K562 (cell line): ENCODE results near the gene TUBB2A. TPM values are rescaled to one million over a fixed set of nuclear protein-coding genes. Genes with fewer than 3 reads are reported as not detected.
A peak's percentile ranks its signal among the peaks of the same experiment; 100 is the strongest.

ENCODE experiments used
- ATAC-seq: fragments of 200-7000 bp; cut with Tn5 transposase; 3 replicates; pipeline ENCODE4 v1.9.1; 2020; ENCODE audit warnings: moderate library complexity
- BruUV-seq: library from RNA; stranded (reverse); fragments of 400-500 nt; replicated peaks from 2 replicates; lab custom pipeline; 2021; lab: Mats Ljungman, UMichigan
- CTCF ChIA-PET: fragments of 300-600 bp; formaldehyde crosslinking; extraction: SDS; loops from one replicate; lab custom pipeline; 2021; ENCODE audit warnings: low intra/inter-chr PET ratio; lab: Yijun Ruan, JAX
- POLR2A ChIA-PET: fragments of 300-600, 350-650 bp; sonication (Branson Sonifier 250); formaldehyde crosslinking; extraction: SDS; loops from one replicate; lab custom pipeline; 2021; ENCODE audit warnings: antibody characterized with exemption, inconsistent platforms; lab: Yijun Ruan, JAX
- DNase-seq, 4 experiments: peaks; one replicate each; pipeline versions ENCODE4 v3.0.0 to v3.0.0-alpha.2; 2011 to 2018; ENCODE audit warnings: low spot score in 3 of 4, mixed read lengths in 3 of 4; ENCODE audit errors: extremely low read depth in 1 of 4
- FAIRE-seq: peaks from 2 replicates; lab custom pipeline; 2011; peaks lifted over from hg19 to GRCh38; lab: Jason Lieb, UNC
- H2AFZ ChIP-seq: 2 replicates; pipeline ENCODE4 v1.6.0; 2011; ENCODE audit warnings: low read depth, low read length, control low read depth, inconsistent platforms
- H3K27ac ChIP-seq: fragments of 200-600 bp; 3 replicates; pipeline ENCODE4 v1.8.0; 2011; ENCODE audit warnings: low read depth, mild to moderate bottlenecking, control low read depth, inconsistent platforms, low read length, moderate library complexity, mixed read lengths; ENCODE audit errors: extremely low read depth
- H3K27me3 ChIP-seq, 2 experiments: fragments of 300-600 bp in 1 of 2; 2 replicates in 1 of 2; 3 replicates in 1 of 2; pipeline versions ENCODE4 v1.6.0 to v1.8.0; 2011; ENCODE audit warnings: inconsistent platforms in 2 of 2, low read length in 2 of 2, mild to moderate bottlenecking in 1 of 2, mixed read lengths in 1 of 2, moderate library complexity in 1 of 2; ENCODE audit not compliant: control insufficient read depth in 2 of 2, insufficient read depth in 2 of 2
- H3K36me3 ChIP-seq: fragments of 300-600 bp; 3 replicates; pipeline ENCODE4 v1.8.0; 2011; ENCODE audit warnings: mild to moderate bottlenecking, low read length, inconsistent platforms; ENCODE audit not compliant: control insufficient read depth, insufficient read depth
- H3K4me1 ChIP-seq, 2 experiments: fragments of 200-600 bp in 1 of 2; replicated peaks in 1 of 2; 2 replicates in 1 of 2; 3 replicates in 1 of 2; pipeline versions ENCODE4 v1.5.1 to v1.8.0; 2011; ENCODE audit warnings: inconsistent platforms in 2 of 2, low read length in 2 of 2, mild to moderate bottlenecking in 1 of 2, mixed read lengths in 1 of 2, moderate library complexity in 1 of 2; ENCODE audit not compliant: control insufficient read depth in 2 of 2, insufficient read depth in 2 of 2
- H3K4me2 ChIP-seq: 2 replicates; pipeline ENCODE4 v1.6.1; 2011; ENCODE audit warnings: low read length, control low read depth, inconsistent platforms, mixed read lengths; ENCODE audit not compliant: insufficient read depth
- H3K4me3 ChIP-seq: fragments of 200-600 bp; sonication (generic), shearing (Covaris generic); 2 replicates; pipeline ENCODE4 v1.5.1; 2016; ENCODE audit warnings: control low read depth, inconsistent platforms
- H3K79me2 ChIP-seq: fragments of 200-600 bp; 3 replicates; pipeline ENCODE4 v1.8.0; 2011; ENCODE audit warnings: low read length, inconsistent platforms; ENCODE audit not compliant: control insufficient read depth, insufficient read depth
- H3K9ac ChIP-seq, 2 experiments: 2 replicates each; pipeline versions ENCODE4 v1.6.0 to v1.6.1; 2011; ENCODE audit warnings: low read depth in 2 of 2, low read length in 2 of 2, control low read depth in 1 of 2, inconsistent platforms in 1 of 2, mild to moderate bottlenecking in 1 of 2, mixed read lengths in 1 of 2; ENCODE audit not compliant: insufficient read depth in 1 of 2
- H3K9me1 ChIP-seq: one replicate; pipeline ENCODE4 v1.6.0; 2011; ENCODE audit warnings: inconsistent platforms, mild to moderate bottlenecking, low read length, moderate library complexity; ENCODE audit not compliant: control insufficient read depth, insufficient read depth
- H3K9me3 ChIP-seq: replicated peaks from 2 replicates; pipeline ENCODE4 v1.5.1; 2011; ENCODE audit warnings: low read depth, low read length, inconsistent platforms; ENCODE audit not compliant: control insufficient read depth, insufficient read depth
- H4K20me1 ChIP-seq: replicated peaks from 2 replicates; pipeline ENCODE4 v1.6.1; 2011; ENCODE audit warnings: low read length, inconsistent platforms, mixed read lengths; ENCODE audit not compliant: control insufficient read depth, insufficient read depth
- POLR2G ChIP-seq: fragments of 200-400 bp; formaldehyde crosslinking; IDR thresholded peaks from 2 replicates; pipeline ENCODE4 v1.6.1; 2017; ENCODE audit warnings: low read depth, mild to moderate bottlenecking, antibody characterized with exemption, low read length, moderate library complexity
- THAP7 ChIP-seq: fragments of 250-450 bp; sonication (Bioruptor Pico); IDR thresholded peaks from 2 replicates; pipeline ENCODE4 v1.5.0; 2021
- YY1 ChIP-seq, 3 experiments: IDR thresholded peaks; 2 replicates each; pipeline ENCODE4 v1.6.1; 2011; ENCODE audit warnings: low read length in 2 of 3, mild to moderate bottlenecking in 2 of 3, moderate library complexity in 2 of 3, borderline replicate concordance in 1 of 3, control low read depth in 1 of 3, low read depth in 1 of 3; ENCODE audit not compliant: insufficient read depth in 3 of 3, insufficient replicate concordance in 2 of 3, control insufficient read depth in 1 of 3, insufficient read length in 1 of 3; ENCODE audit errors: extremely low read depth in 1 of 3
- ZKSCAN8 ChIP-seq: fragments of 200-800 bp; sonication (Bioruptor generic); IDR thresholded peaks from 2 replicates; pipeline ENCODE4 v1.6.1; 2016; ENCODE audit warnings: missing genetic modification characterization, missing compliant biosample characterization
- ZNF175 ChIP-seq: fragments of 200-800 bp; sonication (Bioruptor generic); IDR thresholded peaks from 2 replicates; pipeline ENCODE4 v1.6.1; 2016; ENCODE audit warnings: low read depth, mild to moderate bottlenecking, missing genetic modification characterization, missing compliant biosample characterization
- ZNF224 ChIP-seq: sonication (generic); formaldehyde crosslinking; IDR thresholded peaks from 2 replicates; pipeline ENCODE4 v1.8.0; 2022; ENCODE audit warnings: mild to moderate bottlenecking, missing genetic modification reagents
- ZNF282 ChIP-seq: sonication (generic); formaldehyde crosslinking; IDR thresholded peaks from 2 replicates; pipeline ENCODE4 v1.8.1; 2023; ENCODE audit warnings: missing genetic modification reagents
- ZNF695 ChIP-seq: fragments of 450-650 bp; formaldehyde crosslinking; IDR thresholded peaks from 2 replicates; pipeline ENCODE4 v1.4.0; 2020; ENCODE audit warnings: mild to moderate bottlenecking, moderate library complexity
- WGBS: fragments of 100-300 bp; shearing (Covaris generic); methylation state at CpG from one replicate; pipeline ENCODE4 v1.1.6; 2016; ENCODE audit warnings: low coverage, mixed read lengths; ENCODE audit not compliant: insufficient coverage; ENCODE audit errors: missing lambda C conversion rate; 5-methylcytosine and 5-hydroxymethylcytosine counted together
- in situ Hi-C: fragments of 300-500 bp; cut with MboI; formaldehyde crosslinking; loops from 4 replicates; pipeline ENCODE4 v1.15.0; 2018; ENCODE audit warnings: inconsistent platforms, mixed read lengths
- intact Hi-C: fragments of 100-400 bp; cut with micrococcal nuclease; formaldehyde crosslinking; loops from 2 replicates; pipeline ENCODE4 v1.14.2; 2022
- polyA plus RNA-seq, 8 experiments: library from polyadenylated mRNA; depleted of rRNA in 4 of 8; stranded (reverse) in 5 of 8; unstranded in 3 of 8; fragments of >200 nt; fragmentation: Nextera tagmentation in 2 of 8; fragmentation: Illumina TruSeq in 1 of 8; extraction: Ambion mirVana in 2 of 8; extraction: Trizol in 1 of 8; gene quantifications; 2 replicates each; pipeline versions ENCODE4 v1.2.1 to v1.2.3, GENCODE V29; 2011 to 2014; ENCODE audit warnings: inconsistent platforms in 1 of 8, missing spikeins in 1 of 8
- total RNA-seq, 7 experiments: library from RNA; depleted of rRNA in 6 of 7; stranded (reverse); fragments of >200 nt in 6 of 7; fragmentation: Illumina TruSeq in 2 of 7; extraction: Trizol in 2 of 7; gene quantifications; 2 replicates each; pipeline versions ENCODE4 v1.2.1 to v1.2.3, GENCODE V29; 2011 to 2021; ENCODE audit warnings: low replicate concordance in 1 of 7
- TF ChIP-seq, protein P1 (sequence below): fragments of 250-450 bp; sonication (Bioruptor Pico); IDR thresholded peaks from 2 replicates; pipeline ENCODE4 v1.9.0; 2021; ENCODE audit warnings: mild to moderate bottlenecking
- TF ChIP-seq, protein P2 (sequence below): fragments of 150-350 bp; conservative IDR thresholded peaks from 2 replicates; pipeline ENCODE4 v1.6.1; 2014; ENCODE audit warnings: low read length

The TUBB2A gene
- total and polyA plus RNA-seq, 9 of the 15 experiments (the other 6 are each of a cell fraction or from before 2014, with no cell fraction given): 3.6 to 92.1 (median 45.6) TPM

- intact Hi-C loops (loop anchor here (5.0 kb wide), 1 partner anchor 608 kb away; no protein-coding TSS in a partner anchor), in situ Hi-C loops (loop anchor here (5.0 to 10.0 kb wide), 3 partner anchors 123 to 608 kb away; partner anchors contain the start of gene NQO2)
- Histone ChIP-seq H3K4me1 (peaks cover 8 to 9% of the 10 kb centered on the region in 2 experiments; a peak in 4 of 5 replicates), H3K4me3 (no peak overlapping the region), H3K79me2 (no peaks in the 10 kb centered on the region), H3K9ac (no peak overlapping the region), H3K4me2 (no peak overlapping the region), H3K27ac (no peak overlapping the region), H3K9me1 (no peaks in the 10 kb centered on the region), H4K20me1 (no peaks in the 10 kb centered on the region), H2AFZ (no peak overlapping the region), H3K9me3 (no peaks in the 10 kb centered on the region), H3K36me3 (no peaks in the 10 kb centered on the region), H3K27me3 (no peaks in the 10 kb centered on the region)
- POLR2A ChIA-PET: interaction anchor here (0.6 to 0.7 kb wide), 2 partner anchors 123 to 135 kb away, joined by 3 to 4 read pairs; no protein-coding TSS in a partner anchor
- DNase-seq (no peak), ATAC-seq (no peak), FAIRE-seq (no peak)
- 37% methylated on average over 8 of the region's 8 CpGs for WGBS
- BruUV-seq: no TSS peak
- CTCF ChIA-PET: interaction anchor here (0.9 kb wide), 1 partner anchor 127 kb away, joined by 3 read pairs; no protein-coding TSS in a partner anchor
- TF ChIP-seq POLR2G (no peak), ZNF224 (CRISPR knock-in tag) (no peak), ZKSCAN8 (CRISPR knock-in tag) (no peak)
- TF ChIP-seq, protein P1, sequence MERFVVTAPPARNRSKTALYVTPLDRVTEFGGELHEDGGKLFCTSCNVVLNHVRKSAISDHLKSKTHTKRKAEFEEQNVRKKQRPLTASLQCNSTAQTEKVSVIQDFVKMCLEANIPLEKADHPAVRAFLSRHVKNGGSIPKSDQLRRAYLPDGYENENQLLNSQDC (CRISPR knock-in tag): no peak
Measured at GRCh38 chr6:3124667-3125066, 32.7 kb downstream of the TUBB2A start.

GRCh38 chr6:3122823-3123182 lies 34.5 kb downstream of the TUBB2A start:
- no peaks in the 10 kb centered on the region for H3K9me1 ChIP-seq
- in situ Hi-C loops: loop anchor here (10.0 kb wide), 1 partner anchor 128 kb away; the partner anchor contains the start of gene NQO2
- TF ChIP-seq ZNF175 (CRISPR knock-in tag) (no peak), ZNF282 (CRISPR knock-in tag) (no peak), THAP7 (CRISPR knock-in tag) (no peak), ZNF695 (CRISPR knock-in tag) (no peak), YY1 (IDR thresholded peaks at IDR 0.05; ENCODE audit: borderline replicate concordance in 1 of 3, control insufficient read depth in 1 of 3, extremely low read depth in 1 of 3, insufficient read depth in 3 of 3, insufficient read length in 1 of 3, insufficient replicate concordance in 2 of 3, low read depth in 1 of 3, low read length in 2 of 3) (no peak)
- TF ChIP-seq, protein P2, sequence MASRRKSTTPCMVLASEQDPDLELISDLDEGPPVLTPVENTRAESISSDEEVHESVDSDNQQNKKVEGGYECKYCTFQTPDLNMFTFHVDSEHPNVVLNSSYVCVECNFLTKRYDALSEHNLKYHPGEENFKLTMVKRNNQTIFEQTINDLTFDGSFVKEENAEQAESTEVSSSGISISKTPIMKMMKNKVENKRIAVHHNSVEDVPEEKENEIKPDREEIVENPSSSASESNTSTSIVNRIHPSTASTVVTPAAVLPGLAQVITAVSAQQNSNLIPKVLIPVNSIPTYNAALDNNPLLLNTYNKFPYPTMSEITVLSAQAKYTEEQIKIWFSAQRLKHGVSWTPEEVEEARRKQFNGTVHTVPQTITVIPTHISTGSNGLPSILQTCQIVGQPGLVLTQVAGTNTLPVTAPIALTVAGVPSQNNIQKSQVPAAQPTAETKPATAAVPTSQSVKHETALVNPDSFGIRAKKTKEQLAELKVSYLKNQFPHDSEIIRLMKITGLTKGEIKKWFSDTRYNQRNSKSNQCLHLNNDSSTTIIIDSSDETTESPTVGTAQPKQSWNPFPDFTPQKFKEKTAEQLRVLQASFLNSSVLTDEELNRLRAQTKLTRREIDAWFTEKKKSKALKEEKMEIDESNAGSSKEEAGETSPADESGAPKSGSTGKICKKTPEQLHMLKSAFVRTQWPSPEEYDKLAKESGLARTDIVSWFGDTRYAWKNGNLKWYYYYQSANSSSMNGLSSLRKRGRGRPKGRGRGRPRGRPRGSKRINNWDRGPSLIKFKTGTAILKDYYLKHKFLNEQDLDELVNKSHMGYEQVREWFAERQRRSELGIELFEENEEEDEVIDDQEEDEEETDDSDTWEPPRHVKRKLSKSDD: no peak
- TF ChIP-seq, all 486 proteins: peak for 0
- Histone ChIP-seq H3K4me1 (peaks cover 13 to 14% of the 10 kb centered on the region in 2 experiments; a peak in 4 of 5 replicates), H3K79me2 (peaks cover 9% of the 10 kb centered on the region; the same call in 2 of the 3 replicates), H4K20me1 (no peaks in the 10 kb centered on the region; the same call in 1 of the 2 replicates), H2AFZ (no peak overlapping the region), H3K27ac (no peak overlapping the region), H3K36me3 (no peaks in the 10 kb centered on the region), H3K9me3 (no peaks in the 10 kb centered on the region), H3K4me2 (no peak overlapping the region), H3K9ac (peak overlapping the region in 1 of 2 experiments; percentile 68; a peak in 2 of 4 replicates), H3K27me3 (no peaks in the 10 kb centered on the region), H3K4me3 (no peak overlapping the region)
- DNase-seq (no peak), FAIRE-seq (no peak), ATAC-seq (no peak)
- no TSS peak for BruUV-seq
- intact Hi-C loops: no loop called here
- ChIA-PET POLR2A (interaction anchor here (0.6 to 1.3 kb wide), 3 partner anchors 10 to 169 kb away, joined by 3 to 4 read pairs (median 3); no protein-coding TSS in a partner anchor), CTCF (no interaction called here)
- WGBS: 69% methylated on average over 9 of the region's 9 CpGs
